Activated CD8-positive, alpha-beta T cell treated with anti-CD3 and anti-CD28 coated beads for 36 hours (primary cell): Measurements from ENCODE around the gene CKAP5. TPM values are rescaled to one million over a fixed set of nuclear protein-coding genes. Genes with fewer than 3 reads are reported as not detected.

ENCODE experiments used
- ATAC-seq: fragments of 200-7000 bp; cut with Tn5 transposase; one replicate; pipeline ENCODE4 v1.10.0; 2021; ENCODE audit warnings: mild to moderate bottlenecking, moderate library complexity
- CTCF ChIA-PET: fragments of 350-600 bp; sonication (Branson Sonifier 250); formaldehyde crosslinking; loops from one replicate; lab custom pipeline; 2021; ENCODE audit warnings: antibody characterized with exemption; lab: Charles Lee
- POLR2A ChIA-PET: fragments of 350-600 bp; sonication (Branson Sonifier 250); formaldehyde crosslinking; loops from one replicate; lab custom pipeline; 2021; ENCODE audit warnings: antibody characterized with exemption; lab: Charles Lee
- DNase-seq: peaks from one replicate; pipeline ENCODE4 v3.0.0-alpha.2; 2020
- H3K27ac Mint-ChIP-seq: one replicate; pipeline ENCODE4 v1.8.0; 2021; ENCODE audit warnings: mild to moderate bottlenecking, mixed read lengths
- H3K27me3 Mint-ChIP-seq: one replicate; pipeline ENCODE4 v1.8.0; 2021; ENCODE audit warnings: mixed read lengths
- H3K36me3 Mint-ChIP-seq: one replicate; pipeline ENCODE4 v1.8.0; 2021; ENCODE audit warnings: low read depth, mixed read lengths
- H3K4me1 Mint-ChIP-seq: one replicate; pipeline ENCODE4 v1.8.0; 2021; ENCODE audit warnings: low read depth, mixed read lengths
- H3K4me3 Mint-ChIP-seq: one replicate; pipeline ENCODE4 v1.8.0; 2021; ENCODE audit warnings: mild to moderate bottlenecking, moderate library complexity, mixed read lengths
- H3K9me3 Mint-ChIP-seq: one replicate; pipeline ENCODE4 v1.8.0; 2021; ENCODE audit warnings: mixed read lengths
- CTCF ChIP-seq: fragments of 200-600 bp; IDR thresholded peaks from one replicate; pipeline ENCODE4 v1.8.0; 2022; ENCODE audit warnings: antibody characterized with exemption, mild to moderate bottlenecking
- intact Hi-C: fragments of 100-400 bp; cut with micrococcal nuclease; formaldehyde crosslinking; loops from one replicate; pipeline ENCODE4 v1.10.0; 2022
- total RNA-seq, 2 experiments: library from RNA; stranded (reverse); gene quantifications; one replicate each; pipeline ENCODE4 v1.2.3, GENCODE V29; 2021

The CKAP5 gene
- total RNA-seq, 2 experiments from 2014 or later = 137 to 145 TPM

- H3K27ac Mint-ChIP-seq = no peak overlapping the region
- peaks cover 12% of the 10 kb centered on the region for H3K4me1 Mint-ChIP-seq
These were observed 13.4 kb downstream of the CKAP5 start for GRCh38 chr11:46832511-46833214.

GRCh38 chr11:46827995-46828394 is 18.1 kb downstream of the CKAP5 start:
- H3K27me3 Mint-ChIP-seq = no peaks in the 10 kb centered on the region
- H3K4me3 Mint-ChIP-seq = no peak overlapping the region
- H3K4me1 Mint-ChIP-seq = peaks cover 22% of the 10 kb centered on the region
- ChIA-PET POLR2A (no interaction called here), CTCF (no interaction called here)
- no peaks in the 10 kb centered on the region for H3K36me3 Mint-ChIP-seq
- no peak for TF ChIP-seq CTCF
- intact Hi-C loops = no loop called here
- no peak overlapping the region for H3K27ac Mint-ChIP-seq
- H3K9me3 Mint-ChIP-seq = no peaks in the 10 kb centered on the region
- no peak for DNase-seq
- no peak for ATAC-seq

More at GRCh38 chr11:46832511-46833214, 13.4 kb downstream of the CKAP5 start:
- no peak for TF ChIP-seq CTCF
- ChIA-PET CTCF (no interaction called here), POLR2A (no interaction called here)
- Mint-ChIP-seq H3K9me3 (no peaks in the 10 kb centered on the region), H3K27me3 (no peaks in the 10 kb centered on the region), H3K36me3 (peaks cover 2% of the 10 kb centered on the region), H3K4me3 (no peak overlapping the region)
- DNase-seq (no peak), ATAC-seq (no peak)
- intact Hi-C loops = no loop called here

- Mint-ChIP-seq H3K27me3 (no peaks in the 10 kb centered on the region), H3K4me1 (peaks cover 21% of the 10 kb centered on the region), H3K36me3 (no peaks in the 10 kb centered on the region), H3K27ac (no peak overlapping the region), H3K4me3 (peak overlapping the region; percentile 63), H3K9me3 (no peaks in the 10 kb centered on the region)
- intact Hi-C loops = no loop called here
- DNase-seq = peak; percentile 85
- peak; percentile 100 for ATAC-seq
- CTCF ChIA-PET = interaction anchor here (0.8 to 1.3 kb wide), 4 partner anchors 19 to 336 kb away, joined by 3 to 4 read pairs (median 3); no protein-coding TSS in a partner anchor
- no peak for TF ChIP-seq CTCF
- POLR2A ChIA-PET = interaction anchor here (1.1 to 1.9 kb wide), 3 partner anchors 11 to 15 kb away, joined by 3 to 6 read pairs (median 4); no protein-coding TSS in a partner anchor
These were observed 19.6 kb downstream of the CKAP5 start for GRCh38 chr11:46826310-46827044.

GRCh38 chr11:46808799-46809431 is 37.2 kb downstream of the CKAP5 start:
- no peaks in the 10 kb centered on the region for H3K9me3 Mint-ChIP-seq
- peaks cover 6% of the 10 kb centered on the region for H3K4me1 Mint-ChIP-seq
- no peak overlapping the region for H3K27ac Mint-ChIP-seq
- DNase-seq = no peak
- peaks cover 36% of the 10 kb centered on the region for H3K36me3 Mint-ChIP-seq
- intact Hi-C loops = no loop called here
- ATAC-seq = no peak
- CTCF ChIA-PET = interaction anchor here (0.7 to 1.3 kb wide), 3 partner anchors 49 to 344 kb away, joined by 3 read pairs; no protein-coding TSS in a partner anchor
- H3K27me3 Mint-ChIP-seq = no peaks in the 10 kb centered on the region
- POLR2A ChIA-PET = no interaction called here
- no peak overlapping the region for H3K4me3 Mint-ChIP-seq
- TF ChIP-seq CTCF = no peak
